GM23338 (cell line): ENCODE measurements around the gene HNRNPR. TPM values are rescaled to one million over a fixed set of nuclear protein-coding genes. Genes with fewer than 3 reads are reported as not detected.

ENCODE experiments used
- ATAC-seq: fragments of 200-7000 bp; cut with Tn5 transposase; 3 replicates; pipeline ENCODE4 v1.9.1; 2020
- DNase-seq: peaks from one replicate; pipeline ENCODE4 v3.0.0-alpha.2; 2015; ENCODE audit warnings: low spot score
- H2AFZ ChIP-seq: fragments of 200-600 bp; sonication (generic); 2 replicates; pipeline ENCODE4 v1.8.0; 2016; ENCODE audit warnings: antibody characterized with exemption, mild to moderate bottlenecking, moderate library complexity
- H3F3A ChIP-seq: fragments of 200-600 bp; sonication (generic); replicated peaks from 2 replicates; pipeline ENCODE4 v1.8.0; 2017; ENCODE audit warnings: antibody characterized with exemption, mixed run types, low read depth
- H3K27ac ChIP-seq: fragments of 200-600 bp; sonication (generic); 2 replicates; pipeline ENCODE4 v1.6.1; 2016; ENCODE audit warnings: low read depth
- H3K27me3 ChIP-seq: fragments of 200-600 bp; sonication (generic); 2 replicates; pipeline ENCODE4 v1.8.0; 2016; ENCODE audit warnings: mild to moderate bottlenecking, mixed run types, moderate library complexity; ENCODE audit not compliant: insufficient read depth
- H3K36me3 ChIP-seq: fragments of 200-600 bp; sonication (generic); 2 replicates; pipeline ENCODE4 v1.8.0; 2016; ENCODE audit warnings: mild to moderate bottlenecking; ENCODE audit not compliant: insufficient read depth
- H3K4me1 ChIP-seq: fragments of 200-600 bp; sonication (generic); 2 replicates; pipeline ENCODE4 v1.8.0; 2016; ENCODE audit warnings: mild to moderate bottlenecking, moderate library complexity; ENCODE audit not compliant: insufficient read depth
- H3K4me2 ChIP-seq: fragments of 200-600 bp; sonication (generic); 2 replicates; pipeline ENCODE4 v1.7.1; 2017; ENCODE audit warnings: mixed run types
- H3K4me3 ChIP-seq: fragments of 200-600 bp; sonication (generic); 2 replicates; pipeline ENCODE4 v1.6.1; 2016; ENCODE audit warnings: mixed run types
- H3K79me2 ChIP-seq: fragments of 200-600 bp; sonication (generic); replicated peaks from 2 replicates; pipeline ENCODE4 v1.8.0; 2017; ENCODE audit warnings: mild to moderate bottlenecking; ENCODE audit not compliant: insufficient read depth
- H3K9me2 ChIP-seq: fragments of 200-600 bp; sonication (generic); 2 replicates; pipeline ENCODE4 v1.8.0; 2017; ENCODE audit not compliant: insufficient read depth
- H4K20me1 ChIP-seq: fragments of 200-600 bp; sonication (generic); replicated peaks from 2 replicates; pipeline ENCODE4 v1.8.0; 2017; ENCODE audit warnings: mild to moderate bottlenecking; ENCODE audit not compliant: insufficient read depth
- H3K27ac Mint-ChIP-seq: 2 replicates; pipeline ENCODE4 v1.8.0; 2020; ENCODE audit warnings: inconsistent platforms, mild to moderate bottlenecking, moderate library complexity, mixed read lengths
- H3K27me3 Mint-ChIP-seq: 3 replicates; pipeline ENCODE4 v1.8.0; 2022; ENCODE audit warnings: low read depth, mild to moderate bottlenecking, moderate library complexity, mixed read lengths, inconsistent platforms; ENCODE audit not compliant: insufficient read depth, poor library complexity
- H3K36me3 Mint-ChIP-seq: 3 replicates; pipeline ENCODE4 v1.8.0; 2021; ENCODE audit warnings: low read depth, mild to moderate bottlenecking, inconsistent platforms, moderate library complexity, mixed read lengths
- H3K4me1 Mint-ChIP-seq: 3 replicates; pipeline ENCODE4 v1.8.0; 2020; ENCODE audit warnings: mild to moderate bottlenecking, inconsistent platforms, mixed read lengths
- H3K4me3 Mint-ChIP-seq: 3 replicates; pipeline ENCODE4 v1.8.0; 2021; ENCODE audit warnings: moderate library complexity, mild to moderate bottlenecking, inconsistent platforms, mixed read lengths
- H3K9me3 Mint-ChIP-seq: 3 replicates; pipeline ENCODE4 v1.8.0; 2020; ENCODE audit warnings: moderate library complexity, mild to moderate bottlenecking, inconsistent platforms, mixed read lengths
- CREB1 ChIP-seq: fragments of 250-450 bp; sonication (Bioruptor Pico); IDR thresholded peaks from 2 replicates; pipeline ENCODE4 v1.5.0; 2020; ENCODE audit warnings: low read depth, mild to moderate bottlenecking, moderate library complexity
- JUNB ChIP-seq: IDR thresholded peaks from one replicate; pipeline ENCODE4 v1.6.1; 2016; ENCODE audit warnings: antibody characterized with exemption; ENCODE audit not compliant: unreplicated experiment
- NANOG ChIP-seq: IDR thresholded peaks from 2 replicates; pipeline ENCODE4 v1.6.1; 2016; ENCODE audit warnings: antibody characterized with exemption, borderline replicate concordance
- POLR2AphosphoS5 ChIP-seq: IDR thresholded peaks from 2 replicates; pipeline ENCODE4 v1.6.1; 2016; ENCODE audit warnings: antibody characterized with exemption, low read depth
- ZNF331 ChIP-seq: fragments of 250-450 bp; sonication (Bioruptor Pico); IDR thresholded peaks from 2 replicates; pipeline ENCODE4 v1.5.0; 2020; ENCODE audit warnings: low read depth, mild to moderate bottlenecking, moderate library complexity
- polyA plus RNA-seq: library from polyadenylated mRNA; unstranded; fragments of >200 nt; fragmentation: Nextera tagmentation; extraction: Ambion mirVana; gene quantifications from 2 replicates; pipeline ENCODE4 v1.2.1, GENCODE V29; 2016
- total RNA-seq: library from RNA; depleted of rRNA; stranded (reverse); fragments of >200 nt; shearing (Covaris generic); gene quantifications from 2 replicates; pipeline ENCODE4 v1.2.3, GENCODE V29; 2014
- TF ChIP-seq, protein P1 (sequence below), 2 experiments: fragments of 200-600 bp in 1 of 2; sonication (generic) in 1 of 2; conservative IDR thresholded peaks; 2 replicates each; pipeline versions ENCODE4 v1.5.1 to v1.6.1; 2016 to 2017; ENCODE audit warnings: antibody characterized with exemption in 2 of 2, low read depth in 2 of 2, mild to moderate bottlenecking in 2 of 2, moderate library complexity in 1 of 2
- TF ChIP-seq, protein P2 (sequence below): fragments of 250-450 bp; sonication (Bioruptor Pico); IDR thresholded peaks from 2 replicates; pipeline ENCODE4 v1.5.0; 2020; ENCODE audit warnings: mild to moderate bottlenecking, moderate library complexity

HNRNPR gene
- total and polyA plus RNA-seq, 2 experiments from 2014 or later, result 147 to 200 TPM

- TF ChIP-seq JUNB (no peak), POLR2AphosphoS5 (no peak)
- TF ChIP-seq, protein P1, sequence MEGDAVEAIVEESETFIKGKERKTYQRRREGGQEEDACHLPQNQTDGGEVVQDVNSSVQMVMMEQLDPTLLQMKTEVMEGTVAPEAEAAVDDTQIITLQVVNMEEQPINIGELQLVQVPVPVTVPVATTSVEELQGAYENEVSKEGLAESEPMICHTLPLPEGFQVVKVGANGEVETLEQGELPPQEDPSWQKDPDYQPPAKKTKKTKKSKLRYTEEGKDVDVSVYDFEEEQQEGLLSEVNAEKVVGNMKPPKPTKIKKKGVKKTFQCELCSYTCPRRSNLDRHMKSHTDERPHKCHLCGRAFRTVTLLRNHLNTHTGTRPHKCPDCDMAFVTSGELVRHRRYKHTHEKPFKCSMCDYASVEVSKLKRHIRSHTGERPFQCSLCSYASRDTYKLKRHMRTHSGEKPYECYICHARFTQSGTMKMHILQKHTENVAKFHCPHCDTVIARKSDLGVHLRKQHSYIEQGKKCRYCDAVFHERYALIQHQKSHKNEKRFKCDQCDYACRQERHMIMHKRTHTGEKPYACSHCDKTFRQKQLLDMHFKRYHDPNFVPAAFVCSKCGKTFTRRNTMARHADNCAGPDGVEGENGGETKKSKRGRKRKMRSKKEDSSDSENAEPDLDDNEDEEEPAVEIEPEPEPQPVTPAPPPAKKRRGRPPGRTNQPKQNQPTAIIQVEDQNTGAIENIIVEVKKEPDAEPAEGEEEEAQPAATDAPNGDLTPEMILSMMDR (conservative IDR thresholded peaks at IDR 0.05; ENCODE audit: low read depth in 2 of 2), result no peak
- TF ChIP-seq, protein P2, sequence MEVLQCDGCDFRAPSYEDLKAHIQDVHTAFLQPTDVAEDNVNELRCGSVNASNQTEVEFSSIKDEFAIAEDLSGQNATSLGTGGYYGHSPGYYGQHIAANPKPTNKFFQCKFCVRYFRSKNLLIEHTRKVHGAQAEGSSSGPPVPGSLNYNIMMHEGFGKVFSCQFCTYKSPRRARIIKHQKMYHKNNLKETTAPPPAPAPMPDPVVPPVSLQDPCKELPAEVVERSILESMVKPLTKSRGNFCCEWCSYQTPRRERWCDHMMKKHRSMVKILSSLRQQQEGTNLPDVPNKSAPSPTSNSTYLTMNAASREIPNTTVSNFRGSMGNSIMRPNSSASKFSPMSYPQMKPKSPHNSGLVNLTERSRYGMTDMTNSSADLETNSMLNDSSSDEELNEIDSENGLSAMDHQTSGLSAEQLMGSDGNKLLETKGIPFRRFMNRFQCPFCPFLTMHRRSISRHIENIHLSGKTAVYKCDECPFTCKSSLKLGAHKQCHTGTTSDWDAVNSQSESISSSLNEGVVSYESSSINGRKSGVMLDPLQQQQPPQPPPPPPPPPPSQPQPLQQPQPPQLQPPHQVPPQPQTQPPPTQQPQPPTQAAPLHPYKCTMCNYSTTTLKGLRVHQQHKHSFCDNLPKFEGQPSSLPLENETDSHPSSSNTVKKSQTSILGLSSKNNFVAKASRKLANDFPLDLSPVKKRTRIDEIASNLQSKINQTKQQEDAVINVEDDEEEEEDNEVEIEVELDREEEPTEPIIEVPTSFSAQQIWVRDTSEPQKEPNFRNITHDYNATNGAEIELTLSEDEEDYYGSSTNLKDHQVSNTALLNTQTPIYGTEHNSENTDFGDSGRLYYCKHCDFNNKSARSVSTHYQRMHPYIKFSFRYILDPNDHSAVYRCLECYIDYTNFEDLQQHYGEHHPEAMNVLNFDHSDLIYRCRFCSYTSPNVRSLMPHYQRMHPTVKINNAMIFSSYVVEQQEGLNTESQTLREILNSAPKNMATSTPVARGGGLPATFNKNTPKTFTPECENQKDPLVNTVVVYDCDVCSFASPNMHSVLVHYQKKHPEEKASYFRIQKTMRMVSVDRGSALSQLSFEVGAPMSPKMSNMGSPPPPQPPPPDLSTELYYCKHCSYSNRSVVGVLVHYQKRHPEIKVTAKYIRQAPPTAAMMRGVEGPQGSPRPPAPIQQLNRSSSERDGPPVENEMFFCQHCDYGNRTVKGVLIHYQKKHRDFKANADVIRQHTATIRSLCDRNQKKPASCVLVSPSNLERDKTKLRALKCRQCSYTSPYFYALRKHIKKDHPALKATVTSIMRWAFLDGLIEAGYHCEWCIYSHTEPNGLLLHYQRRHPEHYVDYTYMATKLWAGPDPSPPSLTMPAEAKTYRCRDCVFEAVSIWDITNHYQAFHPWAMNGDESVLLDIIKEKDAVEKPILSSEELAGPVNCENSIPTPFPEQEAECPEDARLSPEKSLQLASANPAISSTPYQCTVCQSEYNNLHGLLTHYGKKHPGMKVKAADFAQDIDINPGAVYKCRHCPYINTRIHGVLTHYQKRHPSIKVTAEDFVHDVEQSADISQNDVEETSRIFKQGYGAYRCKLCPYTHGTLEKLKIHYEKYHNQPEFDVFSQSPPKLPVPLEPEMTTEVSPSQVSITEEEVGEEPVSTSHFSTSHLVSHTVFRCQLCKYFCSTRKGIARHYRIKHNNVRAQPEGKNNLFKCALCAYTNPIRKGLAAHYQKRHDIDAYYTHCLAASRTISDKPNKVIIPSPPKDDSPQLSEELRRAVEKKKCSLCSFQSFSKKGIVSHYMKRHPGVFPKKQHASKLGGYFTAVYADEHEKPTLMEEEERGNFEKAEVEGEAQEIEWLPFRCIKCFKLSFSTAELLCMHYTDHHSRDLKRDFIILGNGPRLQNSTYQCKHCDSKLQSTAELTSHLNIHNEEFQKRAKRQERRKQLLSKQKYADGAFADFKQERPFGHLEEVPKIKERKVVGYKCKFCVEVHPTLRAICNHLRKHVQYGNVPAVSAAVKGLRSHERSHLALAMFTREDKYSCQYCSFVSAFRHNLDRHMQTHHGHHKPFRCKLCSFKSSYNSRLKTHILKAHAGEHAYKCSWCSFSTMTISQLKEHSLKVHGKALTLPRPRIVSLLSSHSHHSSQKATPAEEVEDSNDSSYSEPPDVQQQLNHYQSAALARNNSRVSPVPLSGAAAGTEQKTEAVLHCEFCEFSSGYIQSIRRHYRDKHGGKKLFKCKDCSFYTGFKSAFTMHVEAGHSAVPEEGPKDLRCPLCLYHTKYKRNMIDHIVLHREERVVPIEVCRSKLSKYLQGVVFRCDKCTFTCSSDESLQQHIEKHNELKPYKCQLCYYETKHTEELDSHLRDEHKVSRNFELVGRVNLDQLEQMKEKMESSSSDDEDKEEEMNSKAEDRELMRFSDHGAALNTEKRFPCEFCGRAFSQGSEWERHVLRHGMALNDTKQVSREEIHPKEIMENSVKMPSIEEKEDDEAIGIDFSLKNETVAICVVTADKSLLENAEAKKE (CRISPR knock-in tag), result no peak
These were observed 61.1 kb downstream of the HNRNPR start (continued) for GRCh38 chr1:23282957-23283356.

GRCh38 chr1:23278717-23279116 is 65.4 kb downstream of the HNRNPR start:
- no peak for ATAC-seq
- peaks cover 17% of the 10 kb centered on the region; the same call in 1 of the 2 replicates for H3K36me3 ChIP-seq
- no peak overlapping the region for H3K27ac Mint-ChIP-seq
- peaks cover 6% of the 10 kb centered on the region; the same call in 1 of the 3 replicates for H3K36me3 Mint-ChIP-seq
- peaks cover 10% of the 10 kb centered on the region; the same call in 1 of the 2 replicates for H3K4me1 ChIP-seq
- no peaks in the 10 kb centered on the region for H3K27me3 ChIP-seq
- no peaks in the 10 kb centered on the region for H3K9me3 Mint-ChIP-seq
- H3K4me3 Mint-ChIP-seq, result no peak overlapping the region
- DNase-seq, result no peak
- H3K4me2 ChIP-seq, result no peak overlapping the region
- H3K4me1 Mint-ChIP-seq, result no peaks in the 10 kb centered on the region
- H3K27me3 Mint-ChIP-seq, result no peaks in the 10 kb centered on the region
- H3K27ac ChIP-seq, result no peak overlapping the region
- no peak overlapping the region for H3K4me3 ChIP-seq
- H2AFZ ChIP-seq, result no peak overlapping the region
- no peaks in the 10 kb centered on the region; the same call in 1 of the 2 replicates for H3K79me2 ChIP-seq
- peaks cover 4% of the 10 kb centered on the region; the same call in 1 of the 2 replicates for H3F3A ChIP-seq
- 0 out of 2 replicates have a peak, but pooled peaks cover 3% of the 10 kb centered on the region for H4K20me1 ChIP-seq
- H3K9me2 ChIP-seq, result no peaks in the 10 kb centered on the region
- no peak for TF ChIP-seq ZNF331 (CRISPR knock-in tag)
- TF ChIP-seq, protein P2 (CRISPR knock-in tag), result no peak
- TF ChIP-seq CREB1, result no peak
- TF ChIP-seq NANOG, result no peak
